AG04450 (cell line): ENCODE data around the gene RALY. TPM values are rescaled to one million over a fixed set of nuclear protein-coding genes. Genes with fewer than 3 reads are reported as not detected.

Experiments used
- CTCF ChIA-PET: fragments of 300-600, 350-600 bp; formaldehyde crosslinking; extraction: SDS; loops from one replicate; lab custom pipeline; 2022; ENCODE audit warnings: antibody characterized with exemption, inconsistent platforms; lab: Charles Lee
- POLR2A ChIA-PET: fragments of 350-600 bp; formaldehyde crosslinking; extraction: SDS; loops from one replicate; lab custom pipeline; 2021; ENCODE audit warnings: antibody characterized with exemption, inconsistent platforms; lab: Yijun Ruan, JAX
- DNase-seq: peaks from one replicate; pipeline ENCODE4 v3.0.0-alpha.2; 2011; ENCODE audit warnings: low read depth, low spot score
- H3K27ac ChIP-seq: one replicate; pipeline ENCODE4 v1.5.1; 2012; ENCODE audit warnings: low read depth, low read length, control low read depth
- H3K27me3 ChIP-seq: one replicate; pipeline ENCODE4 v1.6.0; 2012; ENCODE audit warnings: low read length; ENCODE audit not compliant: control insufficient read depth, insufficient read depth
- H3K4me3 ChIP-seq: 2 replicates; pipeline ENCODE4 v1.5.1; 2011; ENCODE audit warnings: mild to moderate bottlenecking, low read depth, low read length, control low read depth
- H3K9me3 ChIP-seq: 2 replicates; pipeline ENCODE4 v1.5.1; 2012; ENCODE audit warnings: low read length; ENCODE audit not compliant: control insufficient read depth, insufficient read depth
- polyA plus RNA-seq: library from polyadenylated mRNA; depleted of rRNA; stranded (reverse); fragments of >200 nt; gene quantifications from 2 replicates; pipeline ENCODE4 v1.2.3, GENCODE V29; 2011
- TF ChIP-seq, protein P1 (sequence below): IDR thresholded peaks from 2 replicates; pipeline ENCODE4 v1.5.1; 2011; ENCODE audit warnings: low read depth, low read length, control low read depth, inconsistent platforms

RALY gene
- polyA plus RNA-seq, 1 experiment: 79.2 TPM

DNA sequence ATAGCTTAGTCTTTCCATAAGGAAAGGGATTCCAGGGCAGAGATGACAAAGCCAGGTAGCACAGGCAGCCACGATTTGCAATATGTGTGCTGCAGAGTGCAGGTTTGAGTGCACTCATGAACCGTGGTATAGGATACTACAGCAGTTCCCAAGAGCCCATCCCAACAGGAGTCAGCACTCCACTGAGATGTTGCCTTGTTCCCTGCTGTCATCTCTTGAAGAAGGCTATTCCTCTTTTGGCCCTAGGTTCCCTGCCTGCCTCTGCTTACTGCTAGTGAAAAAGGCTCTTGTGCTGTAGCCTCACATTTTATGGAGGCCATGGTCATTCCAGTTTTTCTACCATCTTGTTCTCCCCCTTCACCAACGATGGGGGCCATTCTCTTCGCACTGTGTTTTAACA, 40.2 kb downstream of the RALY start:
- Histone ChIP-seq H3K27me3 (no peaks in the 10 kb centered on the region), H3K9me3 (no peaks in the 10 kb centered on the region), H3K4me3 (no peak overlapping the region), H3K27ac (no peak overlapping the region)
- DNase-seq: no peak
- POLR2A ChIA-PET: interaction anchor here (0.5 kb wide), 1 partner anchor 41 kb away, joined by 3 read pairs; no protein-coding TSS in a partner anchor
- TF ChIP-seq, protein P1, sequence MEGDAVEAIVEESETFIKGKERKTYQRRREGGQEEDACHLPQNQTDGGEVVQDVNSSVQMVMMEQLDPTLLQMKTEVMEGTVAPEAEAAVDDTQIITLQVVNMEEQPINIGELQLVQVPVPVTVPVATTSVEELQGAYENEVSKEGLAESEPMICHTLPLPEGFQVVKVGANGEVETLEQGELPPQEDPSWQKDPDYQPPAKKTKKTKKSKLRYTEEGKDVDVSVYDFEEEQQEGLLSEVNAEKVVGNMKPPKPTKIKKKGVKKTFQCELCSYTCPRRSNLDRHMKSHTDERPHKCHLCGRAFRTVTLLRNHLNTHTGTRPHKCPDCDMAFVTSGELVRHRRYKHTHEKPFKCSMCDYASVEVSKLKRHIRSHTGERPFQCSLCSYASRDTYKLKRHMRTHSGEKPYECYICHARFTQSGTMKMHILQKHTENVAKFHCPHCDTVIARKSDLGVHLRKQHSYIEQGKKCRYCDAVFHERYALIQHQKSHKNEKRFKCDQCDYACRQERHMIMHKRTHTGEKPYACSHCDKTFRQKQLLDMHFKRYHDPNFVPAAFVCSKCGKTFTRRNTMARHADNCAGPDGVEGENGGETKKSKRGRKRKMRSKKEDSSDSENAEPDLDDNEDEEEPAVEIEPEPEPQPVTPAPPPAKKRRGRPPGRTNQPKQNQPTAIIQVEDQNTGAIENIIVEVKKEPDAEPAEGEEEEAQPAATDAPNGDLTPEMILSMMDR: no peak
- CTCF ChIA-PET: no interaction called here

DNA sequence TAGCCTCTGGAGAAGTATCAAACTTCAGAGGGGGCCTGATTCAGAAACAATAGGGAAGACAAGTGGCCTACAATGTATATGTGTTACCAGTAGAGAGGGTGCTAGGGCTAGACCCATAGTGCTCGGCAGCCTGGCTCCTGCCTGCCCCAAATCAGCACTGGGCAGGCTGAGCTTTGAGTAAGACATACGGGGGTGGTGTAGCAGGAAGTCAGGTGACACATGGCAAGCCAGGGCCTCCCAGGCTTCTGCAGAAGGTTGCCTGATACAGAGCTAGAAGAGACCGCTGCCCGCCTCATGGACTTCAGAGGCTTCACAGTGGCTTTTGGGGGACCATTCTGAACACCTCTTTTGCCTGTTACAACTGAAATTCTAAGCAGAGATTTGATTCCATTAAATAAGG, 43.4 kb downstream of the RALY start:
- CTCF ChIA-PET: interaction anchor here (1.1 kb wide), 1 partner anchor 18 kb away, joined by 3 read pairs; no protein-coding TSS in a partner anchor
- POLR2A ChIA-PET: interaction anchor here (0.5 to 2.5 kb wide), 7 partner anchors 20 to 75 kb away, joined by 3 to 21 read pairs (median 5); partner anchors contain the start of genes EIF2S2 and RALY
- Histone ChIP-seq H3K4me3 (no peak overlapping the region), H3K27me3 (no peaks in the 10 kb centered on the region), H3K27ac (no peak overlapping the region), H3K9me3 (no peaks in the 10 kb centered on the region)
- DNase-seq: no peak
- TF ChIP-seq, protein P1: no peak

- POLR2A ChIA-PET: interaction anchor here (0.6 to 2.5 kb wide), 8 partner anchors 10 to 75 kb away, joined by 3 to 21 read pairs (median 4); partner anchors contain the start of genes EIF2S2 and RALY
- CTCF ChIA-PET: interaction anchor here (1.1 kb wide), 1 partner anchor 19 kb away, joined by 3 read pairs; no protein-coding TSS in a partner anchor
- H3K4me3 ChIP-seq: no peak overlapping the region
- DNase-seq: peak; percentile 68
- H3K27ac ChIP-seq: peak overlapping the region; percentile 79
- H3K27me3 ChIP-seq: no peaks in the 10 kb centered on the region
- TF ChIP-seq, protein P1: no peak
- H3K9me3 ChIP-seq: no peaks in the 10 kb centered on the region
These were observed 44.1 kb downstream of the RALY start for GRCh38 chr20:34037767-34038166.

- TF ChIP-seq, protein P1: no peak
- Histone ChIP-seq H3K4me3 (no peak overlapping the region), H3K27ac (no peak overlapping the region), H3K9me3 (no peaks in the 10 kb centered on the region), H3K27me3 (no peaks in the 10 kb centered on the region)
- POLR2A ChIA-PET: no interaction called here
- CTCF ChIA-PET: interaction anchor here (1.0 kb wide), 1 partner anchor 177 kb away, joined by 4 read pairs; no protein-coding TSS in a partner anchor
- DNase-seq: no peak
These were observed 46.7 kb downstream of the RALY start for GRCh38 chr20:34040300-34040995.

DNA sequence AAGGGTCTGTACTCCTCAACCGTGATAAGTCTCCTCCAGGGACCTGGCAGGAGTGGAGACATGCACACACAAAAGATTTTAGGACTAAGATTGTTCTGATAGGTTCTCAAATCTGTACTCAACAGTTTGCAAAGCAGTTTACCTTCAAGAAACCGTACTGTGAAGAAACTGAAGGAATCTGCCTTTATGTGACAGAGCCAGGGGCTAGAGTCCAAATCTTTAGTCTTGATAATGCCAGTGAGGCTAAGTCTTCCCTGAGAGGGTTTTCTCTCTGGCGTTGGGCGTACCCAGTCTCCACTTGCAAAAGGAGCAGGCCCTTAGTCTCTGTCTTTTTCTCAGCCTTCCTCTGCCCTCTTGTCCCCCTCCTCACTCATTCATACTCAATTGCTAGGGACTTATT, 47.5 kb downstream of the RALY start:
- TF ChIP-seq, protein P1: no peak
- Histone ChIP-seq H3K27me3 (no peaks in the 10 kb centered on the region), H3K27ac (no peak overlapping the region), H3K4me3 (no peak overlapping the region), H3K9me3 (no peaks in the 10 kb centered on the region)
- ChIA-PET POLR2A (no interaction called here), CTCF (interaction anchor here (1.0 kb wide), 1 partner anchor 178 kb away, joined by 4 read pairs; no protein-coding TSS in a partner anchor)
- DNase-seq: no peak
